ENCODE data around the gene SPNS3. TPM values are rescaled to one million over a fixed set of nuclear protein-coding genes. Genes with fewer than 3 reads are reported as not detected.

SPNS3 gene
- total and polyA plus RNA-seq, 7 donors, result 1.6 TPM; not detected in 6

- WGBS, 2 donors, result 77 to 91% methylated on average over 4 of the region's 4 CpGs
- Histone ChIP-seq H3K27ac (peak overlapping the region in 2 of 4 donors; percentile 12 to 21), H3K4me1 (peaks cover 0 to 21% (median 16%) of the 10 kb centered on the region in 4 donors)
These were observed 69.7 kb downstream of the SPNS3 start for GRCh38 chr17:4503283-4504025.

GRCh38 chr17:4504188-4504587, 70.4 kb downstream of the SPNS3 start:
- no peak for DNase-seq
- 41 to 63% methylated on average over 5 of the region's 5 CpGs for WGBS, 2 donors
- TF ChIP-seq EP300 (IDR thresholded peaks at IDR 0.05), result no peak
- no peak for TF ChIP-seq CTCF (IDR thresholded peaks at IDR 0.05)
- TF ChIP-seq POLR2AphosphoS5 (IDR thresholded peaks at IDR 0.05), result no peak
- TF ChIP-seq POLR2A (IDR thresholded peaks at IDR 0.05), result no peak
- peak overlapping the region in 1 of 4 donors; percentile 21 for H3K27ac ChIP-seq
- no peaks in the 10 kb centered on the region for H3K9me3 ChIP-seq
- no peaks in the 10 kb centered on the region for H3K36me3 ChIP-seq
- H3K4me1 ChIP-seq, result peaks cover 0 to 17% (median 12%) of the 10 kb centered on the region in 4 donors
- intact Hi-C loops (cut with DNase I), result no loop called here
- peaks cover 16 to 82% (median 47%) of the 10 kb centered on the region in 3 donors for H3K27me3 ChIP-seq
- H3K4me3 ChIP-seq, result no peak overlapping the region

More at GRCh38 chr17:4503283-4504025, 69.7 kb downstream of the SPNS3 start:
- no peaks in the 10 kb centered on the region for H3K9me3 ChIP-seq
- H3K36me3 ChIP-seq, result no peaks in the 10 kb centered on the region
- no peak overlapping the region for H3K4me3 ChIP-seq
- TF ChIP-seq POLR2AphosphoS5 (IDR thresholded peaks at IDR 0.05) (no peak), CTCF (IDR thresholded peaks at IDR 0.05) (no peak), POLR2A (IDR thresholded peaks at IDR 0.05) (no peak), EP300 (IDR thresholded peaks at IDR 0.05) (no peak)
- intact Hi-C loops (cut with DNase I), result no loop called here
- DNase-seq, result no peak
- H3K27me3 ChIP-seq, result peaks cover 16 to 83% (median 47%) of the 10 kb centered on the region in 3 donors

- no peak for DNase-seq
- no peak for TF ChIP-seq CTCF (IDR thresholded peaks at IDR 0.05)
- TF ChIP-seq EP300 (IDR thresholded peaks at IDR 0.05), result no peak
- TF ChIP-seq POLR2AphosphoS5 (IDR thresholded peaks at IDR 0.05), result no peak
- no peak for TF ChIP-seq POLR2A (IDR thresholded peaks at IDR 0.05)
- H3K9me3 ChIP-seq, result no peaks in the 10 kb centered on the region
- 92 to 94% methylated on average over 5 of the region's 5 CpGs for WGBS, 2 donors
- H3K4me3 ChIP-seq, result no peak overlapping the region
- H3K4me1 ChIP-seq, result peaks cover 0 to 8% (median 2%) of the 10 kb centered on the region in 4 donors
- H3K36me3 ChIP-seq, result no peaks in the 10 kb centered on the region
- intact Hi-C loops (cut with DNase I), result no loop called here
- H3K27ac ChIP-seq, result peak overlapping the region in 1 of 4 donors; percentile 21
- peaks cover 11 to 72% (median 41%) of the 10 kb centered on the region in 3 donors for H3K27me3 ChIP-seq
These were observed 71.4 kb downstream of the SPNS3 start for GRCh38 chr17:4505187-4505586.

- no peak overlapping the region for H3K4me3 ChIP-seq
- peaks cover 4 to 61% (median 31%) of the 10 kb centered on the region in 3 donors for H3K27me3 ChIP-seq
- no peaks in the 10 kb centered on the region for H3K36me3 ChIP-seq
- H3K27ac ChIP-seq, result peak overlapping the region in 1 of 4 donors; percentile 21
- H3K9me3 ChIP-seq, result no peaks in the 10 kb centered on the region
- peaks cover 0 to 4% (median 0%) of the 10 kb centered on the region in 4 donors for H3K4me1 ChIP-seq
- no peak for DNase-seq
- no peak for TF ChIP-seq POLR2A (IDR thresholded peaks at IDR 0.05)
- TF ChIP-seq CTCF (IDR thresholded peaks at IDR 0.05), result no peak
- TF ChIP-seq EP300 (IDR thresholded peaks at IDR 0.05), result no peak
- no peak for TF ChIP-seq POLR2AphosphoS5 (IDR thresholded peaks at IDR 0.05)
- intact Hi-C loops (cut with DNase I), result no loop called here
- 51 to 63% methylated on average over 13 of the region's 13 CpGs for WGBS, 2 donors
These were observed 72.6 kb downstream of the SPNS3 start for GRCh38 chr17:4506175-4506813.
